ENCODE measurements around the gene SERPINB3. TPM values are rescaled to one million over a fixed set of nuclear protein-coding genes. Genes with fewer than 3 reads are reported as not detected.

SERPINB3 gene
- total and polyA plus RNA-seq, 2 experiments from 2014 or later = 0.27 to 0.59 TPM

DNA sequence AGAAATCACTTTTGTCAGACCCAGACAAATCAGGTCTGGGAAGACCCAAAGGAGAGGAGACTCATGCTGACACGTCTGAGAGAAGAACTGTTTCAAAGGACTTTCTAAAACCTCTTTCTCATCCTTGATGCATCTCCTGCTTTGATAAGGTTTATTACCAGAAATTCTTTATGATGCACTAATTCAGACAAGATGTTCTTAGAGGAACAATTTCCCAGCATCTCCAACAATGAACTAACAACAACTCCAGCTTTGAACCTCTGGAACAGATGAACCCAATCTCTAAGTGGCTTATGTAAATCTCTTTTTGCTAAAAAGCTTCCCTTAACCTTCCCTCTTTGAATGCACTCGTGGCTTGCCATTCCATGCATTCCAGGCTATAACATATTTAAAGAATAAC, 25.2 kb upstream of the SERPINB3 start (continued):
- no peak for TF ChIP-seq ETS1 (IDR thresholded peaks at IDR 0.05)
- no peak for TF ChIP-seq NANOG (IDR thresholded peaks at IDR 0.05; ENCODE audit: borderline replicate concordance)
- TF ChIP-seq, protein P1, sequence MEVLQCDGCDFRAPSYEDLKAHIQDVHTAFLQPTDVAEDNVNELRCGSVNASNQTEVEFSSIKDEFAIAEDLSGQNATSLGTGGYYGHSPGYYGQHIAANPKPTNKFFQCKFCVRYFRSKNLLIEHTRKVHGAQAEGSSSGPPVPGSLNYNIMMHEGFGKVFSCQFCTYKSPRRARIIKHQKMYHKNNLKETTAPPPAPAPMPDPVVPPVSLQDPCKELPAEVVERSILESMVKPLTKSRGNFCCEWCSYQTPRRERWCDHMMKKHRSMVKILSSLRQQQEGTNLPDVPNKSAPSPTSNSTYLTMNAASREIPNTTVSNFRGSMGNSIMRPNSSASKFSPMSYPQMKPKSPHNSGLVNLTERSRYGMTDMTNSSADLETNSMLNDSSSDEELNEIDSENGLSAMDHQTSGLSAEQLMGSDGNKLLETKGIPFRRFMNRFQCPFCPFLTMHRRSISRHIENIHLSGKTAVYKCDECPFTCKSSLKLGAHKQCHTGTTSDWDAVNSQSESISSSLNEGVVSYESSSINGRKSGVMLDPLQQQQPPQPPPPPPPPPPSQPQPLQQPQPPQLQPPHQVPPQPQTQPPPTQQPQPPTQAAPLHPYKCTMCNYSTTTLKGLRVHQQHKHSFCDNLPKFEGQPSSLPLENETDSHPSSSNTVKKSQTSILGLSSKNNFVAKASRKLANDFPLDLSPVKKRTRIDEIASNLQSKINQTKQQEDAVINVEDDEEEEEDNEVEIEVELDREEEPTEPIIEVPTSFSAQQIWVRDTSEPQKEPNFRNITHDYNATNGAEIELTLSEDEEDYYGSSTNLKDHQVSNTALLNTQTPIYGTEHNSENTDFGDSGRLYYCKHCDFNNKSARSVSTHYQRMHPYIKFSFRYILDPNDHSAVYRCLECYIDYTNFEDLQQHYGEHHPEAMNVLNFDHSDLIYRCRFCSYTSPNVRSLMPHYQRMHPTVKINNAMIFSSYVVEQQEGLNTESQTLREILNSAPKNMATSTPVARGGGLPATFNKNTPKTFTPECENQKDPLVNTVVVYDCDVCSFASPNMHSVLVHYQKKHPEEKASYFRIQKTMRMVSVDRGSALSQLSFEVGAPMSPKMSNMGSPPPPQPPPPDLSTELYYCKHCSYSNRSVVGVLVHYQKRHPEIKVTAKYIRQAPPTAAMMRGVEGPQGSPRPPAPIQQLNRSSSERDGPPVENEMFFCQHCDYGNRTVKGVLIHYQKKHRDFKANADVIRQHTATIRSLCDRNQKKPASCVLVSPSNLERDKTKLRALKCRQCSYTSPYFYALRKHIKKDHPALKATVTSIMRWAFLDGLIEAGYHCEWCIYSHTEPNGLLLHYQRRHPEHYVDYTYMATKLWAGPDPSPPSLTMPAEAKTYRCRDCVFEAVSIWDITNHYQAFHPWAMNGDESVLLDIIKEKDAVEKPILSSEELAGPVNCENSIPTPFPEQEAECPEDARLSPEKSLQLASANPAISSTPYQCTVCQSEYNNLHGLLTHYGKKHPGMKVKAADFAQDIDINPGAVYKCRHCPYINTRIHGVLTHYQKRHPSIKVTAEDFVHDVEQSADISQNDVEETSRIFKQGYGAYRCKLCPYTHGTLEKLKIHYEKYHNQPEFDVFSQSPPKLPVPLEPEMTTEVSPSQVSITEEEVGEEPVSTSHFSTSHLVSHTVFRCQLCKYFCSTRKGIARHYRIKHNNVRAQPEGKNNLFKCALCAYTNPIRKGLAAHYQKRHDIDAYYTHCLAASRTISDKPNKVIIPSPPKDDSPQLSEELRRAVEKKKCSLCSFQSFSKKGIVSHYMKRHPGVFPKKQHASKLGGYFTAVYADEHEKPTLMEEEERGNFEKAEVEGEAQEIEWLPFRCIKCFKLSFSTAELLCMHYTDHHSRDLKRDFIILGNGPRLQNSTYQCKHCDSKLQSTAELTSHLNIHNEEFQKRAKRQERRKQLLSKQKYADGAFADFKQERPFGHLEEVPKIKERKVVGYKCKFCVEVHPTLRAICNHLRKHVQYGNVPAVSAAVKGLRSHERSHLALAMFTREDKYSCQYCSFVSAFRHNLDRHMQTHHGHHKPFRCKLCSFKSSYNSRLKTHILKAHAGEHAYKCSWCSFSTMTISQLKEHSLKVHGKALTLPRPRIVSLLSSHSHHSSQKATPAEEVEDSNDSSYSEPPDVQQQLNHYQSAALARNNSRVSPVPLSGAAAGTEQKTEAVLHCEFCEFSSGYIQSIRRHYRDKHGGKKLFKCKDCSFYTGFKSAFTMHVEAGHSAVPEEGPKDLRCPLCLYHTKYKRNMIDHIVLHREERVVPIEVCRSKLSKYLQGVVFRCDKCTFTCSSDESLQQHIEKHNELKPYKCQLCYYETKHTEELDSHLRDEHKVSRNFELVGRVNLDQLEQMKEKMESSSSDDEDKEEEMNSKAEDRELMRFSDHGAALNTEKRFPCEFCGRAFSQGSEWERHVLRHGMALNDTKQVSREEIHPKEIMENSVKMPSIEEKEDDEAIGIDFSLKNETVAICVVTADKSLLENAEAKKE (CRISPR knock-in tag; IDR thresholded peaks at IDR 0.05) = no peak

DNA sequence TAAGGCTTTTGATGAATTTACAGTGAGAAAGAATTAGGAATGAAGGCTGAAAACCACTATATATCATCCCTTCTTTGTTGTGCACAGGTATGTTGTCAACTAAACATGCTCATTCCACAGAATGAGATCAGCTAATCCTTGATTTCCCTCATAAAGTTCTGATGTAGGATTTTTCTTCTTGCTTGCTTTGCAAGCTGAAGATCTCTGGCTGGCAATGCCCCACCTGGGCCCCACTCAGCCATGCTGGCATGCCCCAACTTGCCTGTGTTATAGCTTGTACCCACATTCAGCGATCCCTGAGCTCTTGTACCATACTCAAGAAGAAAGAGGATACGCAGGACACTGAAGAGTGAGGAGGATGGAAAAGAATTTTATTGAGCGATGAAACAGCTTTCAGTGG, 23.0 kb upstream of the SERPINB3 start:
- peaks cover 7% of the 10 kb centered on the region; the same call in 1 of the 2 replicates for H3K4me1 ChIP-seq (ENCODE audit: insufficient read depth)
- H3K9me2 ChIP-seq (ENCODE audit: insufficient read depth) = peaks cover 9% of the 10 kb centered on the region; the same call in 1 of the 2 replicates
- H3K27me3 ChIP-seq (ENCODE audit: insufficient read depth) = no peaks in the 10 kb centered on the region
- no peaks in the 10 kb centered on the region for H3K79me2 ChIP-seq (replicated peaks; ENCODE audit: insufficient read depth)
- Mint-ChIP-seq H3K4me3 (no peak overlapping the region), H3K27ac (no peak overlapping the region), H3K4me1 (peaks cover 15% of the 10 kb centered on the region), H3K36me3 (ENCODE audit: low read depth) (no peaks in the 10 kb centered on the region; the same call in 2 of the 3 replicates), H3K27me3 (ENCODE audit: insufficient read depth, low read depth, poor library complexity) (no peaks in the 10 kb centered on the region), H3K9me3 (peaks cover 11% of the 10 kb centered on the region; the same call in 2 of the 3 replicates)
- no peak overlapping the region for H3K27ac ChIP-seq (ENCODE audit: low read depth)
- TF ChIP-seq JUNB (IDR thresholded peaks at IDR 0.05; ENCODE audit: unreplicated experiment) (no peak), REST (IDR thresholded peaks at IDR 0.05; ENCODE audit: unreplicated experiment) (no peak), POLR2AphosphoS5 (IDR thresholded peaks at IDR 0.05; ENCODE audit: low read depth) (no peak), ZNF114 (CRISPR knock-in tag; IDR thresholded peaks at IDR 0.05) (no peak), CREB1 (CRISPR knock-in tag; IDR thresholded peaks at IDR 0.05; ENCODE audit: low read depth) (no peak), EZH2 (IDR thresholded peaks at IDR 0.05; ENCODE audit: low read depth, unreplicated experiment) (no peak), ETS1 (IDR thresholded peaks at IDR 0.05) (no peak)
- H4K20me1 ChIP-seq (replicated peaks; ENCODE audit: insufficient read depth) = no peaks in the 10 kb centered on the region
- no peaks in the 10 kb centered on the region for H3F3A ChIP-seq (replicated peaks; ENCODE audit: low read depth)
- peak overlapping the region; percentile 83 for H2AFZ ChIP-seq
- DNase-seq (ENCODE audit: low spot score) (no peak), ATAC-seq (no peak)
- H3K36me3 ChIP-seq (ENCODE audit: insufficient read depth) = no peaks in the 10 kb centered on the region
- H3K4me2 ChIP-seq = no peak overlapping the region
- no peak overlapping the region for H3K4me3 ChIP-seq

Data from GM23338 (cell line).